PFSK-1 (cell line): ENCODE results near the gene EHMT2.
A peak's percentile ranks its signal among the peaks of the same experiment; 100 is the strongest.

ENCODE experiments used
- FOXP2 ChIP-seq: optimal IDR thresholded peaks from 2 replicates; pipeline ENCODE3; 2011; ENCODE audit warnings: borderline replicate concordance, control low read depth, inconsistent platforms; ENCODE audit not compliant: insufficient read depth; ENCODE audit errors: extremely low read length, extremely low read depth
- POLR2AphosphoS5 ChIP-seq: IDR thresholded peaks from 2 replicates; pipeline ENCODE4 v1.6.1; 2012; ENCODE audit warnings: low read depth, mild to moderate bottlenecking, control low read depth, low read length, moderate library complexity
- REST ChIP-seq, 2 experiments: IDR thresholded peaks; 2 replicates each; pipeline versions ENCODE4 v1.6.1 to v1.8.0; 2011 to 2012; ENCODE audit warnings: low read depth in 2 of 2, low read length in 2 of 2, control low read depth in 1 of 2, inconsistent platforms in 1 of 2, mild to moderate bottlenecking in 1 of 2, moderate library complexity in 1 of 2; ENCODE audit not compliant: insufficient read depth in 1 of 2
- SIN3A ChIP-seq: IDR thresholded peaks from 2 replicates; pipeline ENCODE4 v1.6.1; 2012; ENCODE audit warnings: mild to moderate bottlenecking, low read length, moderate library complexity, borderline replicate concordance; ENCODE audit not compliant: insufficient read depth
- TAF1 ChIP-seq: IDR thresholded peaks from 2 replicates; pipeline ENCODE4 v1.6.1; 2012; ENCODE audit warnings: low read length, control low read depth, borderline replicate concordance; ENCODE audit not compliant: insufficient read depth

GRCh38 chr6:31928672-31928939 is 31.1 kb upstream of the EHMT2 start:
- TF ChIP-seq REST (IDR thresholded peaks at IDR 0.05; ENCODE audit: insufficient read depth in 1 of 2, low read depth in 2 of 2, low read length in 2 of 2), result 0 out of 4 replicates have a peak, but pooled peaks of 1 of the 2 experiments have one; percentile 54
- no peak for TF ChIP-seq POLR2AphosphoS5
- no peak for TF ChIP-seq TAF1
- no peak for TF ChIP-seq SIN3A
- no peak for TF ChIP-seq FOXP2
